ENCODE data around the gene CCNJL. TPM values are rescaled to one million over a fixed set of nuclear protein-coding genes. Genes with fewer than 3 reads are reported as not detected.

CCNJL gene
- total and polyA plus RNA-seq, 2 donors (not counting 1 experiment from before 2014, with no cell fraction given), result 0.03 to 0.67 TPM

- CTCF ChIA-PET, result no interaction called here
- H3K9me3 Mint-ChIP-seq (ENCODE audit: insufficient read depth), result no peaks in the 10 kb centered on the region
- Histone ChIP-seq H3K79me2 (ENCODE audit: control insufficient read depth, insufficient read depth, low read length) (no peaks in the 10 kb centered on the region), H3K9ac (ENCODE audit: low read length) (no peak overlapping the region), H3K27ac (ENCODE audit: low read length in 2 of 2) (no peak overlapping the region), H3K27me3 (replicated peaks in 1 of 4; ENCODE audit: control extremely low read depth in 1 of 4, control insufficient read depth in 3 of 4, insufficient read depth in 4 of 4, low read length in 3 of 4) (no peaks in the 10 kb centered on the region), H2AFZ (ENCODE audit: insufficient read depth, low read depth, low read length, poor library complexity, severe bottlenecking) (no peak overlapping the region), H3K4me3 (ENCODE audit: control extremely low read depth in 1 of 5, extremely low read depth in 1 of 5, insufficient read depth in 1 of 5, low read depth in 2 of 5, low read length in 4 of 5) (no peak overlapping the region), H3K36me3 (replicated peaks in 1 of 2; ENCODE audit: control extremely low read depth in 1 of 2, control insufficient read depth in 1 of 2, extremely low read depth in 1 of 2, insufficient read depth in 2 of 2, low read length in 1 of 2) (no peaks in the 10 kb centered on the region), H3K9me3 (ENCODE audit: control extremely low read depth in 1 of 3, control insufficient read depth in 2 of 3, insufficient read depth in 1 of 3, low read length in 2 of 3) (no peaks in the 10 kb centered on the region), H3K4me2 (replicated peaks; ENCODE audit: low read depth, low read length, poor library complexity, severe bottlenecking) (no peak overlapping the region), H3K4me1 (ENCODE audit: control insufficient read depth in 2 of 2, insufficient read depth in 2 of 2, low read length in 2 of 2) (no peaks in the 10 kb centered on the region), H4K20me1 (ENCODE audit: control insufficient read depth, insufficient read depth, low read length, poor library complexity, severe bottlenecking) (no peaks in the 10 kb centered on the region)
- intact Hi-C loops (cut with micrococcal nuclease), result no loop called here
- POLR2A ChIA-PET, result no interaction called here
- DNase-seq, result no peak
- no peak for TF ChIP-seq CTCF (IDR thresholded peaks at IDR 0.05)
- no peak for TF ChIP-seq EZH2 (IDR thresholded peaks at IDR 0.05; ENCODE audit: borderline replicate concordance, insufficient read depth, low read depth, low read length, poor library complexity, severe bottlenecking)
- no peak for ATAC-seq (ENCODE audit: low read depth)
- H3K4me3 Mint-ChIP-seq, result no peak overlapping the region
- no CpG with 5 or more reads among the region's 2 CpGs for WGBS (ENCODE audit: insufficient coverage)
- H3K27ac Mint-ChIP-seq, result no peak overlapping the region
- H3K4me1 Mint-ChIP-seq, result no peaks in the 10 kb centered on the region
- H3K27me3 Mint-ChIP-seq, result peaks cover 16% of the 10 kb centered on the region
Measured at GRCh38 chr5:160281275-160281674, 31.1 kb downstream of the CCNJL start.

- DNase-seq (no peak), ATAC-seq (ENCODE audit: low read depth) (no peak)
- Histone ChIP-seq H3K4me3 (ENCODE audit: control extremely low read depth in 1 of 5, extremely low read depth in 1 of 5, insufficient read depth in 1 of 5, low read depth in 2 of 5, low read length in 4 of 5) (no peak overlapping the region), H3K79me2 (ENCODE audit: control insufficient read depth, insufficient read depth, low read length) (no peaks in the 10 kb centered on the region), H3K27me3 (replicated peaks in 1 of 4; ENCODE audit: control extremely low read depth in 1 of 4, control insufficient read depth in 3 of 4, insufficient read depth in 4 of 4, low read length in 3 of 4) (no peaks in the 10 kb centered on the region), H2AFZ (ENCODE audit: insufficient read depth, low read depth, low read length, poor library complexity, severe bottlenecking) (no peak overlapping the region), H3K4me2 (replicated peaks; ENCODE audit: low read depth, low read length, poor library complexity, severe bottlenecking) (no peak overlapping the region), H3K4me1 (ENCODE audit: control insufficient read depth in 2 of 2, insufficient read depth in 2 of 2, low read length in 2 of 2) (no peaks in the 10 kb centered on the region), H4K20me1 (ENCODE audit: control insufficient read depth, insufficient read depth, low read length, poor library complexity, severe bottlenecking) (no peaks in the 10 kb centered on the region), H3K27ac (ENCODE audit: low read length in 2 of 2) (no peak overlapping the region), H3K36me3 (replicated peaks in 1 of 2; ENCODE audit: control extremely low read depth in 1 of 2, control insufficient read depth in 1 of 2, extremely low read depth in 1 of 2, insufficient read depth in 2 of 2, low read length in 1 of 2) (no peaks in the 10 kb centered on the region), H3K9ac (ENCODE audit: low read length) (no peak overlapping the region), H3K9me3 (ENCODE audit: control extremely low read depth in 1 of 3, control insufficient read depth in 2 of 3, insufficient read depth in 1 of 3, low read length in 2 of 3) (no peaks in the 10 kb centered on the region)
- H3K4me1 Mint-ChIP-seq, result no peaks in the 10 kb centered on the region
- no peak for TF ChIP-seq CTCF (IDR thresholded peaks at IDR 0.05)
- TF ChIP-seq EZH2 (IDR thresholded peaks at IDR 0.05; ENCODE audit: borderline replicate concordance, insufficient read depth, low read depth, low read length, poor library complexity, severe bottlenecking), result no peak
- peaks cover 14% of the 10 kb centered on the region for H3K27me3 Mint-ChIP-seq
- ChIA-PET CTCF (no interaction called here), POLR2A (no interaction called here)
- no peak overlapping the region for H3K27ac Mint-ChIP-seq
- WGBS (ENCODE audit: insufficient coverage), result 96% methylated on average over 25 of the region's 26 CpGs
- H3K4me3 Mint-ChIP-seq, result no peak overlapping the region
- intact Hi-C loops (cut with micrococcal nuclease), result no loop called here
- no peaks in the 10 kb centered on the region for H3K9me3 Mint-ChIP-seq (ENCODE audit: insufficient read depth)
Measured at GRCh38 chr5:160280384-160281095, 31.8 kb downstream of the CCNJL start.

Data from B cell (primary cell).